ENCODE results near the gene NR4A3. TPM values are rescaled to one million over a fixed set of nuclear protein-coding genes. Genes with fewer than 3 reads are reported as not detected.

NR4A3 gene
- total RNA-seq, 4 donors from 2014 or later, result 1.8 to 34.0 (median 3.8) TPM

DNA sequence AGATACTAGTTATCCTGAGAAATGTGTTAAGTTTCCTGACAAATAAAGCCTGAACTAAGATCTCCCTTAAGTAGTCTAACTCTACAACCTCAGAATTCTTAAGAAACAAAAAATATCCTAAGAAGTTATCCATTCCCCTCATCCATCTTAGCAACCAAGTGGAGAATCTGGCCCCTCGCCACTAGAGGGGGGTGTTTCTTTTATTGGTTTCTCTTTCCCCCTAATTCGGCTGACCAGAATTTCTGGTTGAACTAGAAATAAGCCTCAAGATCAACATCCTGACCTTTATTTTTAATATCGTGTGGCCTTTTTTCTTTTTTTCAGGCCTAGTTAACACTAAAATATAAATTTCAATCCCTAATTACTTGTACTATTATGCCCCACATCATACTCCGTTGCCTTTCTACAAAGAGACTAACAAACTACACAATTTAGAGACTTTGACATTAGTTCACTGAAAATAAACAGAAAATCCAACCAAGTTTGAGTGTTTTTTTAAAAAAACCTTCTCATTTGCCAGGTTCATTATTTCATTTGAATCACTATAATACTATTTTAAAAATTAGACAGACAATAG, 14.3 kb upstream of the NR4A3 start:
- Histone ChIP-seq H3K27me3 (no peaks in the 10 kb centered on the region), H3K4me1 (peaks cover 7 to 18% of the 10 kb centered on the region in 2 donors), H3K36me3 (no peaks in the 10 kb centered on the region), H3K27ac (no peak overlapping the region), H3K4me3 (no peak overlapping the region), H3K9me3 (no peaks in the 10 kb centered on the region)
- ATAC-seq (peak; percentile 42 to 65), DNase-seq (peak in 1 of 2 donors; percentile 44)
- no peak for TF ChIP-seq POLR2A (IDR thresholded peaks at IDR 0.05)
- TF ChIP-seq, protein P1, sequence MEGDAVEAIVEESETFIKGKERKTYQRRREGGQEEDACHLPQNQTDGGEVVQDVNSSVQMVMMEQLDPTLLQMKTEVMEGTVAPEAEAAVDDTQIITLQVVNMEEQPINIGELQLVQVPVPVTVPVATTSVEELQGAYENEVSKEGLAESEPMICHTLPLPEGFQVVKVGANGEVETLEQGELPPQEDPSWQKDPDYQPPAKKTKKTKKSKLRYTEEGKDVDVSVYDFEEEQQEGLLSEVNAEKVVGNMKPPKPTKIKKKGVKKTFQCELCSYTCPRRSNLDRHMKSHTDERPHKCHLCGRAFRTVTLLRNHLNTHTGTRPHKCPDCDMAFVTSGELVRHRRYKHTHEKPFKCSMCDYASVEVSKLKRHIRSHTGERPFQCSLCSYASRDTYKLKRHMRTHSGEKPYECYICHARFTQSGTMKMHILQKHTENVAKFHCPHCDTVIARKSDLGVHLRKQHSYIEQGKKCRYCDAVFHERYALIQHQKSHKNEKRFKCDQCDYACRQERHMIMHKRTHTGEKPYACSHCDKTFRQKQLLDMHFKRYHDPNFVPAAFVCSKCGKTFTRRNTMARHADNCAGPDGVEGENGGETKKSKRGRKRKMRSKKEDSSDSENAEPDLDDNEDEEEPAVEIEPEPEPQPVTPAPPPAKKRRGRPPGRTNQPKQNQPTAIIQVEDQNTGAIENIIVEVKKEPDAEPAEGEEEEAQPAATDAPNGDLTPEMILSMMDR (IDR thresholded peaks at IDR 0.05 in 4 of 5, conservative IDR thresholded peaks at IDR 0.05 in 1 of 5), result peak; percentile 12 to 64 (median 55)
- intact Hi-C loops (cut with DNase I; ENCODE audit: low total_unique reads) (no loop called here), in situ Hi-C loops (cut with MboI; ENCODE audit: low sequenced_read_pairs in 4 of 4) (loop anchor here in 3 of 4 donors (25.0 kb wide), 3 partner anchors 405 to 620 kb away; partner anchors contain the start of genes ALG2 (in 1 of the 3) and SEC61B (in 1 of the 3))

DNA sequence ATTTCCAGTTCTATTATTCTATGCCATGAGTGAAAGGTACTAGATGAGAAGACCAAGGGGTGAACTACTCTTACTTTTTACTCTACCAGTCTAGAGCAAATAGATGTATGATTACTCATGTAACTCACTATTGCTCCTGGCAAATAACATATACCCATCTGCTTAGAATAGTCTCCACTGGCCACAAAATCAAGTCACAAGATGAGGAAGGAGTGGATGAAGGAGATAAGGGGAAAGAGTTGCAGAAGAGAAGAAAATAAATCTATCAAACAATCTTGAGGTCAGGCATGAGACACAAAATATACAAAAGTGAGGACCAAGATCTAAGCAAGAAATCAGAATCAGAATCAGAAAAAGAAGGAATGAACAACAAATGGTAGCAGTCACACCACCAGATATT, 13.7 kb upstream of the NR4A3 start:
- Histone ChIP-seq H3K4me3 (no peak overlapping the region), H3K27ac (no peak overlapping the region), H3K27me3 (no peaks in the 10 kb centered on the region), H3K36me3 (no peaks in the 10 kb centered on the region), H3K4me1 (peaks cover 7 to 18% of the 10 kb centered on the region in 2 donors), H3K9me3 (no peaks in the 10 kb centered on the region)
- intact Hi-C loops (cut with DNase I; ENCODE audit: low total_unique reads) (no loop called here), in situ Hi-C loops (cut with MboI; ENCODE audit: low sequenced_read_pairs in 4 of 4) (loop anchor here in 3 of 4 donors (25.0 kb wide), 3 partner anchors 404 to 621 kb away; partner anchors contain the start of genes ALG2 (in 1 of the 3) and SEC61B (in 1 of the 3))
- TF ChIP-seq, protein P1 (IDR thresholded peaks at IDR 0.05 in 4 of 5, conservative IDR thresholded peaks at IDR 0.05 in 1 of 5), result no peak
- no peak for TF ChIP-seq POLR2A (IDR thresholded peaks at IDR 0.05)
- ATAC-seq (no peak), DNase-seq (no peak)

DNA sequence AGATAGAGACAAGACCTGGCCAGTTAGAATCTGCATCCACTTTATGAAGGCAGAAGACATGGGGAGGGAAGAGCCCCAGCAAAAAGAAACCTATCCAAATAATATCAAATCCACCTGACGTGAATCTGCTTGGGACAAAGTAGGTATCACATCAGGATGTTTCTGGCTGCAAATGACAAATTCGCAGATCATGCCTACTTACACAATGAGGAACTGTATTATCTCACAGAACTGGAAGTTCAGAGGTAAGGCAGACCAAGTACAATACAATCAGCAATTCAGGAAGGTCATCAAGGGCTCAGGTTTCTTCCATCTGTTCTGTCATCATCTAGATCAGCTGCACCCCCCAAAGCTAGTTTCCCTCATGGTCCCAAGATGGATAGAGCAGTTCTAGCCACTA, 13.2 kb upstream of the NR4A3 start:
- ATAC-seq, result no peak
- peaks cover 7 to 18% of the 10 kb centered on the region in 2 donors for H3K4me1 ChIP-seq
- in situ Hi-C loops (cut with MboI; ENCODE audit: low sequenced_read_pairs in 4 of 4) (loop anchor here in 3 of 4 donors (25.0 kb wide), 3 partner anchors 404 to 621 kb away; partner anchors contain the start of genes ALG2 (in 1 of the 3) and SEC61B (in 1 of the 3)), intact Hi-C loops (cut with DNase I; ENCODE audit: low total_unique reads) (no loop called here)
- H3K9me3 ChIP-seq, result no peaks in the 10 kb centered on the region
- no peak overlapping the region for H3K4me3 ChIP-seq
- no peak for DNase-seq
- TF ChIP-seq, protein P1 (IDR thresholded peaks at IDR 0.05 in 4 of 5, conservative IDR thresholded peaks at IDR 0.05 in 1 of 5), result no peak
- TF ChIP-seq POLR2A (IDR thresholded peaks at IDR 0.05), result no peak
- no peak overlapping the region for H3K27ac ChIP-seq
- H3K27me3 ChIP-seq, result no peaks in the 10 kb centered on the region
- H3K36me3 ChIP-seq, result no peaks in the 10 kb centered on the region

DNA sequence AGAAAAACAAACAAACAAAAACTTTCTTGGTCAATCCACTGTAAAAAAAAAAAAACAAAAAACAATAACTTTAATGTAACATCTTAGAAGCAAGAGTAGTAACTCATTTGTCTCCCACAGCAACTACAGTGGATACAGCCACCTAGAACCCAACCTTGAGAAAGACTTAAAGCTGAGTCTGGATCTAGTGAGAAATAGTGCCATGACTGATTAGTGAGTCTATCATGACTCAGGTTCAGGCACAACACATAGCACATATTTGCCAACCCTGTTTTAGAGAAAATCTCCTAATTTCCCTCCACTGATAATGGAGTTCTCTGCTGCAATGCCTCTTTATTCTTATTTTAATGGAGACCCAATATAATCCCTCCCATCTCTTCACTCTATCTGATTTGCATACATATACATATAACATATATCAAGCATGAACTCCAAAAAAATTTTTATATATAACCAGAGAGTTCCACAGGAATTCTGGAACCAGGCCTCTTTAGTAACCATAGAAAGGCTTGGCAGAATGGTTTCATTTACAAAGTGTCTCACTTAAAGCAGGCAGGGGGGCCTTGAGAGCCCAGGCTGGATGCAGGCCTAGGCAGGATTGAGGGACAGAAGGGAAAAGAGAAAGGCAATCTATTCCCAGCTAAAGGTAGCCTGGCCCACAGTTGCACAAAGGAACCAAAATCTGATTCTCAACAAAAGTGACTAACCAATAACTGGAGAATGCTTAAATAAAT, 11.9 kb upstream of the NR4A3 start:
- Histone ChIP-seq H3K27me3 (no peaks in the 10 kb centered on the region), H3K9me3 (no peaks in the 10 kb centered on the region), H3K27ac (no peak overlapping the region), H3K36me3 (no peaks in the 10 kb centered on the region), H3K4me1 (peaks cover 14 to 25% of the 10 kb centered on the region in 2 donors), H3K4me3 (no peak overlapping the region)
- in situ Hi-C loops (cut with MboI; ENCODE audit: low sequenced_read_pairs in 4 of 4) (loop anchor here (10.0 to 25.0 kb wide), 5 partner anchors 403 to 622 kb away; partner anchors contain the start of genes ALG2 (in 1 of the 4) and SEC61B (in 1 of the 4)), intact Hi-C loops (cut with DNase I; ENCODE audit: low total_unique reads) (loop anchor here (10.0 kb wide), 4 partner anchors 625 to 1825 kb away; partner anchors contain the start of genes ANP32B and TGFBR1)
- TF ChIP-seq POLR2A (IDR thresholded peaks at IDR 0.05), result no peak
- TF ChIP-seq, protein P1 (IDR thresholded peaks at IDR 0.05 in 4 of 5, conservative IDR thresholded peaks at IDR 0.05 in 1 of 5), result no peak
- DNase-seq (no peak), ATAC-seq (no peak)

Measured in gastrocnemius medialis (tissue), 4 donors.